ENCODE data around the gene CACNB2.

DNA sequence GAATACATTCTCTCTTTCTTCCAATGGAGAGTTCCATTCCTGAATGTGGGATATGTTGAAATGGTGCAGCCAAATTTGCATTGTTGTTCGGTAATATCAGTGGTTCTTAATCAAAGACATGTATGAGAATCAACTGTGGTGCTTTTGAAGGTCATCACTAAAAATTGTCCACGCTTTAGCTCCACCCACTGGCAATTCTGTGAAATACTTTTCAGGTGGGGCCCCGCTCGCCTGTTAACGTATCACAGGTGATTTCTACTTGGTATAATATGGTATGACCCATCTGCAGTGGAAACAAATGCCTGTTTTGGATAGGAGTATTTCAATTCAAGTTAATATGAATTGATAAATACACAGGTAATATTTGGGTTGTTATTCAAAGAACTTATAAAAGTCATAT, 332.8 kb downstream of the CACNB2 start:
- TF ChIP-seq, protein P1, sequence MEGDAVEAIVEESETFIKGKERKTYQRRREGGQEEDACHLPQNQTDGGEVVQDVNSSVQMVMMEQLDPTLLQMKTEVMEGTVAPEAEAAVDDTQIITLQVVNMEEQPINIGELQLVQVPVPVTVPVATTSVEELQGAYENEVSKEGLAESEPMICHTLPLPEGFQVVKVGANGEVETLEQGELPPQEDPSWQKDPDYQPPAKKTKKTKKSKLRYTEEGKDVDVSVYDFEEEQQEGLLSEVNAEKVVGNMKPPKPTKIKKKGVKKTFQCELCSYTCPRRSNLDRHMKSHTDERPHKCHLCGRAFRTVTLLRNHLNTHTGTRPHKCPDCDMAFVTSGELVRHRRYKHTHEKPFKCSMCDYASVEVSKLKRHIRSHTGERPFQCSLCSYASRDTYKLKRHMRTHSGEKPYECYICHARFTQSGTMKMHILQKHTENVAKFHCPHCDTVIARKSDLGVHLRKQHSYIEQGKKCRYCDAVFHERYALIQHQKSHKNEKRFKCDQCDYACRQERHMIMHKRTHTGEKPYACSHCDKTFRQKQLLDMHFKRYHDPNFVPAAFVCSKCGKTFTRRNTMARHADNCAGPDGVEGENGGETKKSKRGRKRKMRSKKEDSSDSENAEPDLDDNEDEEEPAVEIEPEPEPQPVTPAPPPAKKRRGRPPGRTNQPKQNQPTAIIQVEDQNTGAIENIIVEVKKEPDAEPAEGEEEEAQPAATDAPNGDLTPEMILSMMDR (conservative IDR thresholded peaks at IDR 0.05) = 0 out of 2 replicates have a peak, but pooled peaks have one; percentile 18
- no peak for TF ChIP-seq EZH2 (IDR thresholded peaks at IDR 0.05; ENCODE audit: low read depth)
